Kidney epithelial cell (primary cell): ENCODE measurements around the gene INSC. TPM values are rescaled to one million over a fixed set of nuclear protein-coding genes. Genes with fewer than 3 reads are reported as not detected.

Experiments used
- DNase-seq: peaks from one replicate; pipeline ENCODE4 v3.0.0-alpha.2; 2010; ENCODE audit warnings: low read depth
- H3K27me3 ChIP-seq: 2 replicates; pipeline ENCODE4 v1.6.0; 2011; ENCODE audit warnings: low read length; ENCODE audit not compliant: control insufficient read depth, insufficient read depth
- H3K36me3 ChIP-seq: 2 replicates; pipeline ENCODE4 v1.5.1; 2011; ENCODE audit warnings: low read length; ENCODE audit not compliant: control insufficient read depth, insufficient read depth
- H3K4me3 ChIP-seq: 2 replicates; pipeline ENCODE4 v1.5.1; 2011; ENCODE audit warnings: low read depth, mild to moderate bottlenecking, control low read depth, low read length
- total RNA-seq: library from RNA; depleted of rRNA; stranded (reverse); fragments of >200 nt; gene quantifications from 2 replicates; pipeline ENCODE4 v1.2.3, GENCODE V29; 2015
- TF ChIP-seq, protein P1 (sequence below): IDR thresholded peaks from 2 replicates; pipeline ENCODE4 v1.5.1; 2011; ENCODE audit warnings: mild to moderate bottlenecking, moderate library complexity, low read length, control low read depth, inconsistent platforms; ENCODE audit not compliant: insufficient read depth, poor library complexity, severe bottlenecking

INSC gene
- total RNA-seq, 1 donor from 2014 or later: 0.33 TPM

DNA sequence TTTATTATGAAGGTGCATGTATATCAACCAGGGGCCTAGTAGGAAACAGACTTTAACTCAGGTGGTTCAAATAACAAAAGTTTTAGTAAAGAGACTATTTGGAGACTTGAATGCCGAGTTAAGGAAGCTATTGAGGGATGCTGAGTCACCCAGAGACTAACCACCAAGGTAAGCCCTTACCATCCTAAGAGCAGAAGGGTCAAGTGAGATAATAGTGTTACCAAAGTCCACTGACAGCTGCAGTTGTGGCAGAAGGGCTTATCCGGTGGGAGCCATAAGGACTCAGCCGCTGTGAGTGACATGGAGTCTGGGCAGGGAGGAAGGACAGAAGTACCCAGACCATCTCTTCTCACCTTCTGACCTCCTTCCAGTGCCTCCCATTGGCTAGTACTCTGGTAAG is 134.0 kb downstream of the INSC start:
- no peak for DNase-seq
- TF ChIP-seq, protein P1, sequence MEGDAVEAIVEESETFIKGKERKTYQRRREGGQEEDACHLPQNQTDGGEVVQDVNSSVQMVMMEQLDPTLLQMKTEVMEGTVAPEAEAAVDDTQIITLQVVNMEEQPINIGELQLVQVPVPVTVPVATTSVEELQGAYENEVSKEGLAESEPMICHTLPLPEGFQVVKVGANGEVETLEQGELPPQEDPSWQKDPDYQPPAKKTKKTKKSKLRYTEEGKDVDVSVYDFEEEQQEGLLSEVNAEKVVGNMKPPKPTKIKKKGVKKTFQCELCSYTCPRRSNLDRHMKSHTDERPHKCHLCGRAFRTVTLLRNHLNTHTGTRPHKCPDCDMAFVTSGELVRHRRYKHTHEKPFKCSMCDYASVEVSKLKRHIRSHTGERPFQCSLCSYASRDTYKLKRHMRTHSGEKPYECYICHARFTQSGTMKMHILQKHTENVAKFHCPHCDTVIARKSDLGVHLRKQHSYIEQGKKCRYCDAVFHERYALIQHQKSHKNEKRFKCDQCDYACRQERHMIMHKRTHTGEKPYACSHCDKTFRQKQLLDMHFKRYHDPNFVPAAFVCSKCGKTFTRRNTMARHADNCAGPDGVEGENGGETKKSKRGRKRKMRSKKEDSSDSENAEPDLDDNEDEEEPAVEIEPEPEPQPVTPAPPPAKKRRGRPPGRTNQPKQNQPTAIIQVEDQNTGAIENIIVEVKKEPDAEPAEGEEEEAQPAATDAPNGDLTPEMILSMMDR: no peak

DNA sequence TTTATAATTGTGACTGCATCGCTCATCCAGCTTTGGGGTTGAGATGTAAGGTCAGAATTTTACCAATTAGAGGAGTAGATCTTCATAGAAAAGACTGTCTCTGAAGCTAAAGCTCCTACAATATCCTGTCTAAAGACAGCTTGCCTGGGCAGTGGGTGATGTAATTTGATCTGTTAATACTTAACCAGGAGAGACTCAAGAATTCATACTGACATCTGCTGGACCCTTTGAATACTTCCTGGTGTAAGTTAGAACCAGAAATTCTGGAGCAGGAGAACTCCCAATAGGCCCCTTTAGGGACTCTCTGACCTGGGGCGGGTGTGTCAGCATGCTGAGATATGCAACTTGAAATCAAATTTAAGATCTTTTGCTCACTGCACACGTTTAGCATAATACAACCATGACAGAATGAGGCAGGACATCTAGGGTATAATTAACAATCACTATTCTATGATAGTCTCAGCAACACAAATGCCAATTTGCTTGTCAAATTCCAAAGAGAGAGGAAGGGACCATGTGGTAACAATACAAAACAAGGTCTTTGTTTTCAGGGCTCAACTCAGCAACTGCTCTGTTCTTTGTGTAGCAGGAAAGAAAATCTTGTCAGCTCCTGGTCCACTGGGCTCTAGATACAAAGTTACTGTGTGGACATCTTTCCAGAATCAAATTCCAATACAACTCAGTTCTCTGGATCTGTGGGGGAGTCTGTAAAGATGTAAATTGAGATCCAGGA is 143.9 kb downstream of the INSC start:
- peak; percentile 70 for DNase-seq
- Histone ChIP-seq H3K27me3 (no peaks in the 10 kb centered on the region), H3K4me3 (no peak overlapping the region), H3K36me3 (no peaks in the 10 kb centered on the region)
- TF ChIP-seq, protein P1: peak; percentile 61

More for the DNA sequence above, 134.0 kb downstream of the INSC start:
- no peak overlapping the region for H3K4me3 ChIP-seq
- no peaks in the 10 kb centered on the region for H3K36me3 ChIP-seq
- no peaks in the 10 kb centered on the region for H3K27me3 ChIP-seq

DNA sequence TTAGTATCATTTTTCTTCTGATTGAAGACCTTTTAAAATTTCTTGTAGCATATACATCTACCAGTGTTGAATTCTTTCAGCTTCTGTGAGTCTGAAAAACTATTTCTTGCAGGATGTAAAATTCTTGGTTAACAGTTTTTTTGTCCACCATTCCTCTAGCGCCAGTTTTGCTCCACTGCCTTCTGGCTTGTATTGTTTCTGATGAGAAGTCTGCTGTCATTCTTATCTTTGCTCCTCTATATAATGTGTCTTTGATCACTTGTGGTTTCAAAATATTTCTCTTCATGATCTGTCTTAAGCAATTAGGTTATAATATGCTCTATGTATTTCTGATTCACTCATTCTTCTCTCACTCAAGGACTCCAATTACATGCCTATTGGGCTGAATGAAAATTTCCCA is 152.3 kb downstream of the INSC start:
- H3K4me3 ChIP-seq: no peak overlapping the region
- H3K36me3 ChIP-seq: no peaks in the 10 kb centered on the region
- TF ChIP-seq, protein P1: no peak
- no peaks in the 10 kb centered on the region for H3K27me3 ChIP-seq
- DNase-seq: no peak

DNA sequence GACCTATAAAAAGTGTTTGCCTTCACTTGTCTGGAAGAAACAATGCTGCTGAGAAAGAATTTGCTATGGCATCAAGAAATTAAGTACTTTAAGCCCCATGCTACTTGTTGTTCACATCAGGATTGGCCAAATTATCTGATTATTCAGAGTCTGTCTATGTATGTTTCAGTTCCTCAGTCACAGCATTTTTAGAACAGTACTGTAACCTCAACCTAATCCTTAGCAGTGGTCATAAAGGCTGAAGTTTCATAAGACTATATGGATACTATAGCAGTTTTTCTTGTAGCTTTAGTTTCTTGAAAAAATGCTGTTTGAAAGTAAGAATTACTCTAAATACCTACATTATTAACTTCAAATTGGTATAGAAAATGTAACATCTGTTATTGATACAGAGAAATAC is 153.9 kb downstream of the INSC start:
- DNase-seq: no peak
- Histone ChIP-seq H3K36me3 (no peaks in the 10 kb centered on the region), H3K4me3 (no peak overlapping the region), H3K27me3 (no peaks in the 10 kb centered on the region)
- TF ChIP-seq, protein P1: no peak

DNA sequence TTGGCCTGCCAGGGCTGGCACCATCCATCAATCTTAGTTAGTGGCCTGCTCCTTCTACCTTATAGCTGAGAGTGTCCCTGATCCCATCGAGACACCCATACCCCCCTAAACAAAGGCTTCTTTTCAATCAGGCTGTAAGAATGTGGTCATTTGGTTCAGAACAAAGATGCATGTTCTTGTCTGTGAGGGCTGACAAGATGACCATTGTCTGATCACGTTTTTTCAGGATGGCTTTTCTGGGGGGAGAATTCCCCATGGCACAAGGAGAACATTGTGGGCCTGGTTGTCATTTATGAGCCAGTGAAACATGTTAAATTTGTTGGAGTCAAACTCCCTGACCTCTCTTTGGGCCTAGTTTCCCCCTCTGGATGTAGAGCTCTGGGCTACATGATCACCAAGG is 160.4 kb downstream of the INSC start:
- Histone ChIP-seq H3K4me3 (no peak overlapping the region), H3K27me3 (peaks cover 2% of the 10 kb centered on the region), H3K36me3 (no peaks in the 10 kb centered on the region)
- TF ChIP-seq, protein P1: no peak
- DNase-seq: no peak

DNA sequence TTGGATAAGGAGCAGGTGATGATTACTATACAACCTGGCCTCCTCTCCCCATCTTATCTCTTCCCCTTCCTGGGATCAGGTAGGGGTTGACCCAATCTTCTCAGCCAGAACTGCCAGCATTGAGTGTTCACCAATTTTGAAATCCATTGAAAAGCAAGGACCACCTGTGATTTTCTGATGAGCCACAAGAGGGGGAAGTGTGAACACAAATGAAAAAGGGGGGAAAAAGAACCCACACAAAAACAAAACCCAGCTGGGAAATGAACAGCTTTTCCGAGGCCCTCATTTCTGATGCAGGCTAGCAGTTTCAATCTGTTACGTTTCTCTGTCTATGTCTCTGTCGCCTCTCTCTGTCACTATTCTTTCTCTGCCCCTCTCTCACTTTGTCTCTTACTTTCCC is 161.9 kb downstream of the INSC start:
- TF ChIP-seq, protein P1: peak; percentile 40
- Histone ChIP-seq H3K4me3 (no peak overlapping the region), H3K36me3 (no peaks in the 10 kb centered on the region), H3K27me3 (peaks cover 2% of the 10 kb centered on the region)
- no peak for DNase-seq
